Osteoblast (primary cell): Measurements from ENCODE around the gene KRT12. TPM values are rescaled to one million over a fixed set of nuclear protein-coding genes. Genes with fewer than 3 reads are reported as not detected.

ENCODE experiments used
- DNase-seq: peaks from one replicate; pipeline ENCODE4 v3.0.0; 2011; ENCODE audit warnings: low spot score, mixed read lengths; ENCODE audit not compliant: insufficient read length; ENCODE audit errors: missing footprints
- H2AFZ ChIP-seq: 2 replicates; pipeline ENCODE4 v1.6.0; 2011; ENCODE audit warnings: mild to moderate bottlenecking, low read length
- H3K27ac ChIP-seq: 2 replicates; pipeline ENCODE4 v1.5.1; 2011; ENCODE audit warnings: mild to moderate bottlenecking, low read depth, low read length, moderate library complexity
- H3K27me3 ChIP-seq: 2 replicates; pipeline ENCODE4 v1.6.0; 2012; ENCODE audit warnings: mild to moderate bottlenecking, control low read depth, inconsistent platforms, low read length, moderate library complexity; ENCODE audit not compliant: insufficient read depth
- H3K36me3 ChIP-seq: 2 replicates; pipeline ENCODE4 v1.5.1; 2011; ENCODE audit warnings: mild to moderate bottlenecking, low read length, control low read depth, moderate library complexity; ENCODE audit not compliant: insufficient read depth
- H3K4me1 ChIP-seq: 2 replicates; pipeline ENCODE4 v1.5.1; 2011; ENCODE audit warnings: mild to moderate bottlenecking, low read length, control low read depth, moderate library complexity; ENCODE audit not compliant: insufficient read depth
- H3K4me2 ChIP-seq: 2 replicates; pipeline ENCODE4 v1.6.0; 2011; ENCODE audit warnings: mild to moderate bottlenecking, low read length; ENCODE audit not compliant: insufficient read depth
- H3K4me3 ChIP-seq: fragments of 200-600 bp; sonication (generic); 3 replicates; pipeline ENCODE4 v1.5.1; 2012; ENCODE audit warnings: mild to moderate bottlenecking, low read length, inconsistent platforms; ENCODE audit not compliant: insufficient read depth
- H3K79me2 ChIP-seq: 2 replicates; pipeline ENCODE4 v1.6.0; 2012; ENCODE audit warnings: mild to moderate bottlenecking, low read length, control low read depth, inconsistent platforms; ENCODE audit not compliant: insufficient read depth
- H3K9me3 ChIP-seq: 2 replicates; pipeline ENCODE4 v1.5.1; 2011; ENCODE audit warnings: low read depth, low read length, control low read depth
- H4K20me1 ChIP-seq: 2 replicates; pipeline ENCODE4 v1.6.0; 2012; ENCODE audit warnings: mild to moderate bottlenecking, low read length, control low read depth; ENCODE audit not compliant: insufficient read depth
- CTCF ChIP-seq: IDR thresholded peaks from 2 replicates; pipeline ENCODE4 v1.5.1; 2011; ENCODE audit warnings: mild to moderate bottlenecking, low read depth, low read length, moderate library complexity; ENCODE audit errors: extremely low read depth
- total RNA-seq: library from RNA; depleted of rRNA; stranded (reverse); fragments of >200 nt; gene quantifications from 2 replicates; pipeline ENCODE4 v1.2.3, GENCODE V29; 2012

KRT12 gene
- total RNA-seq, 1 donor: not detected

GRCh38 chr17:40914075-40914855 lies 47.2 kb upstream of the KRT12 start:
- H3K27me3 ChIP-seq: no peaks in the 10 kb centered on the region

GRCh38 chr17:40912486-40913210 lies 45.6 kb upstream of the KRT12 start:
- H3K4me1 ChIP-seq: peaks cover 55% of the 10 kb centered on the region
- no peak overlapping the region for H2AFZ ChIP-seq
- H3K36me3 ChIP-seq: no peaks in the 10 kb centered on the region
- H3K27ac ChIP-seq: peak overlapping the region; percentile 98
- no peak overlapping the region for H3K4me3 ChIP-seq
- no peak for DNase-seq
- no peak overlapping the region for H3K4me2 ChIP-seq
- no peaks in the 10 kb centered on the region for H3K9me3 ChIP-seq
- no peak for TF ChIP-seq CTCF
- no peaks in the 10 kb centered on the region for H3K27me3 ChIP-seq
- no peaks in the 10 kb centered on the region for H4K20me1 ChIP-seq
- no peaks in the 10 kb centered on the region for H3K79me2 ChIP-seq

More at GRCh38 chr17:40914075-40914855, 47.2 kb upstream of the KRT12 start:
- Histone ChIP-seq H3K9me3 (no peaks in the 10 kb centered on the region), H3K79me2 (no peaks in the 10 kb centered on the region), H3K36me3 (no peaks in the 10 kb centered on the region), H2AFZ (no peak overlapping the region), H3K4me3 (no peak overlapping the region), H3K4me1 (peaks cover 45% of the 10 kb centered on the region), H3K27ac (peak overlapping the region; percentile 94), H3K4me2 (no peak overlapping the region), H4K20me1 (no peaks in the 10 kb centered on the region)
- peak; percentile 72 for DNase-seq
- no peak for TF ChIP-seq CTCF

- Histone ChIP-seq H3K4me2 (peak overlapping the region; percentile 53), H3K36me3 (no peaks in the 10 kb centered on the region), H3K27me3 (no peaks in the 10 kb centered on the region), H3K27ac (peak overlapping the region; percentile 98), H3K9me3 (no peaks in the 10 kb centered on the region), H2AFZ (no peak overlapping the region), H4K20me1 (no peaks in the 10 kb centered on the region), H3K4me1 (peaks cover 48% of the 10 kb centered on the region), H3K4me3 (no peak overlapping the region), H3K79me2 (no peaks in the 10 kb centered on the region)
- TF ChIP-seq CTCF: no peak
- DNase-seq: peak; percentile 81
These were observed 43.4 kb upstream of the KRT12 start for GRCh38 chr17:40910441-40910841.

DNA sequence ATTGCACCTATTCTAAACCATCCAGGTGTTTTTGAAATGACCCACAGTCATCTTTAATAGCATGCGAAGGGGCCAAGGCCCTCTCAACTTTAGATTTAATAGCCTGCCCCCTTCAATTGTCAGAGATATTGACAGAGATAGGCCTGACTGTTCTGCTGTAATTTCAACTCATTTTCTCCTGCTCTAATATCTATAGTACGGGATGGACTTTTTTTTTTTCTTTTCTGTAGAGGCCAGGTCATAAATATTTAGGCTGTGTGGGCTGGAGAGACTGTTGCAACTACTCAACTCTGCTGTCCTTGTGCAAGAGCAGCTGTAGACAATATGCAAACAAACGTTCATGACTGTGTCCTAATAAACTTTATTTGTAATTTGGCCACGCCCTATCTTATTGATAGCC lies 42.7 kb upstream of the KRT12 start:
- peak overlapping the region; percentile 98 for H3K27ac ChIP-seq
- H3K4me2 ChIP-seq: peak overlapping the region; percentile 53

More for the DNA sequence above, 42.7 kb upstream of the KRT12 start:
- no peaks in the 10 kb centered on the region for H3K36me3 ChIP-seq
- H3K9me3 ChIP-seq: no peaks in the 10 kb centered on the region
- TF ChIP-seq CTCF: no peak
- no peak overlapping the region for H2AFZ ChIP-seq
- no peaks in the 10 kb centered on the region for H3K79me2 ChIP-seq
- H3K4me3 ChIP-seq: no peak overlapping the region
- no peaks in the 10 kb centered on the region for H3K27me3 ChIP-seq
- peaks cover 44% of the 10 kb centered on the region for H3K4me1 ChIP-seq
- peak; percentile 79 for DNase-seq
- no peaks in the 10 kb centered on the region for H4K20me1 ChIP-seq
